RCC 7860 (cell line): ENCODE results near the gene CNTN5.

Source experiments
- DNase-seq: peaks from one replicate; pipeline ENCODE4 v3.0.0-alpha.2; 2015; ENCODE audit warnings: low spot score
- FAIRE-seq: peaks from 2 replicates; lab custom pipeline; 2012; peaks lifted over from hg19 to GRCh38; lab: Jason Lieb, UNC

The CNTN5 gene

GRCh38 chr11:99841885-99842284 lies 821.1 kb downstream of the CNTN5 start:
- DNase-seq: no peak
- FAIRE-seq: no peak

GRCh38 chr11:99865951-99866350 lies 845.2 kb downstream of the CNTN5 start:
- FAIRE-seq: no peak
- no peak for DNase-seq

DNA sequence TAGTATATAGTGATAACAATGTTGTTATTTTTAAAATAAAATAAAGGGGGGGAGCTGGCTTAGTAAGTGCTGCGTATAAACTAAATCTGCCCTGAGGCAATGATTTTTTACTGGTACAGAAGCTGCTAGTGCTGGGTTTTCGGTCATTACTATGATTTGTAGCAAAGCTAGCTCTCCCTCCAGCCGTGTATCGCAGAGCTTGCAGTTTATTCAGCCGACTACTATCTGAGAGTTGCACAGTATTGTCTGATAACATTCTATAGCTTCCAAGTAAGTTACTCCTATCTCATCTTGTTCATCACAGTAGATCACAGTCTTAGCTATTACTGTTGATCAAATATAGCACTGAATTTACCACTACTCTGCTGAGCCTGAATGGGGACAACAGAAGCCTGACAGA lies 860.9 kb downstream of the CNTN5 start:
- no peak for DNase-seq
- no peak for FAIRE-seq

DNA sequence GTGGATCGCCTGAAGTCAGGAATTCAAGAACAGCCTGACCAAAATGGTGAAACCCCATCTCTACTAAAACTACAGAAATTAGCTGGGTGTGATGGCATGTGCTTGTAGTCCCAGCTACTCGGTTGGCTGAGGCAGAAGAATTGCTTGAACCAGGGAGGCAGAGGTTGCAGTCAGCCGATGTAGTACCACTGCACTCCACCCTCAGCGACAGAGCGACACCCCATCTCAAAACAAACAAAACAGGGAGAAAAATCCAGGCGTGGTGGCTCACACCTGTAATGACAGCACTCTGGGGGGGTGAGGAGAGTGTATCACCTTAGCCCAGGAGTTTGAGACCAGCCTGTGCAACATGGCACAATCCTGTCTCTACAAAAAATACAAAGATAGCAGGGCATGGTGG lies 864.0 kb downstream of the CNTN5 start:
- FAIRE-seq: no peak
- no peak for DNase-seq

GRCh38 chr11:99887481-99887880 lies 866.7 kb downstream of the CNTN5 start:
- FAIRE-seq (no peak), DNase-seq (no peak)

DNA sequence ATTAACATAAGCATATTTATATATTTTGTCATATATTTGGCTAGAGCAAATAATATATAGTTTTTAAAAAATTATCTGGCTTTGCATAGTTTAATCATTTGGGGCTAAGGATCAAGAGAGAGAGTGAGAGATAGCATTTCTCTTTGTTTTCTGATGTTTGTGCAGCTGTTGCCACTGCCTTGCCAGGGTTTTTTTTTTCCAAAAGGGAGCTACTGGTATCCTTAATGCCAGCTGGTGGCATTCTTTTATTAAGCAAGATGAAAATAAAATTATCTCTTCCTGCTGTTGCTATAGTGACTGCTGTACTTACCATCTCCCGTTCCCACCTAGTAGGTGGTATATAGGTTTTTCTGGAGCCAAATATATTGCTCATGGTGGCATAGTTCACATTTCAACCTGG lies 873.1 kb downstream of the CNTN5 start:
- FAIRE-seq: no peak
- no peak for DNase-seq

DNA sequence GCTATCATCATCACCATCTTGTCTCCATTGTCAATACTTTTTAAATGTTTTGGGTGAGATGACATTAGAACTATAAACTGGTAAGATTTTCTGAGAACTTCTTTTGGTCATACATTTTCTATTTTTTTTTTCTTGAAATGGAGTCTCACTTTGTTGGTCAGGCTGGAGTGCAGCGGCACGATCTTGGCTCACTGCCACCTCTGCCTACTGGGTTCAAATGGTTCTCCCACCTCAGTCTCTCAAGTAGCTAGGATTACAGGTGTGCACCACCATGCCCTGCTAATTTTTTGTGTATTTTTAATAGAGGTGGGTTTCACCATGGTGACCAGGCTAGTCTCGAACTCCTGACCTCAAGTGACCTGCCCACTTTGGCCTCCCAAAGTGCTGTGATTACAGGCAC lies 880.4 kb downstream of the CNTN5 start:
- FAIRE-seq: no peak
- no peak for DNase-seq

DNA sequence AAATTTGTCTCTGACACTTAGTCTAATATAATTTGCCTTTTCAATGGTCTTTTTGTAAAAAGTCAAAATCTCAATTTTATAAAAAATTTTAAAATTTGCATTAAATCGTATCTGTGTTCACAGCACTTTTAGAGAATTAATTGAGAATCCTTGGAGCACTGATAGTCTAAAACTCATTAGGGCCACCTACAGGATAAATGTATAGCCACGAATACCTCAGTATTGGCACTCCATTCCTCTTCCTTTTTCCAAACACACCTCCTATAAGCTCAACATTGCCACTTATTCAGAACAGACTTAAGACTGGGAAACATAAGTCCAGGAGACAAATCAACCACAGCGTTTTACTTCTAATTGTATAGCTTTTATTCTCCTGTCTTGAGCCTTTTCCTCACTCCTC lies 890.4 kb downstream of the CNTN5 start:
- FAIRE-seq (no peak), DNase-seq (no peak)

DNA sequence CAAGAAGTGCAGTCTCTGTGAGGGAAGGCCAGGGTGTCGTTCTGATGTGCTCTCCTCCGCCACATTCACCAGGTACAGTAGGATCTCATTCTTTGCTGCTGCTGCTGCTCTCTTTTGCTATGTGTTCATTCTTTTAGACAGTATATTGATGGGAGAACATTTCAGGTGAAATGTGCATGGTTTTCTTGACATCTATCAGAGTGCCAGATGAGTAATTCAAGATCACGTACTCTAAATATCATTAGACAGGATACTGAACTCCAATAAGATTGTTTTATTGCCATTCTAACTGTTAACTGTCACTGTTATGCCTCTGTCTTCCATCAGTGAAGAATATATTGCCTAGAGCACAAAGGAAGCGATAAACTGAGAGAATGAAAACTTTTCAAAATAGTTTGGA lies 895.3 kb downstream of the CNTN5 start:
- DNase-seq (no peak), FAIRE-seq (no peak)

- no peak for FAIRE-seq
- no peak for DNase-seq
These were observed 898.0 kb downstream of the CNTN5 start for GRCh38 chr11:99918761-99919160.

DNA sequence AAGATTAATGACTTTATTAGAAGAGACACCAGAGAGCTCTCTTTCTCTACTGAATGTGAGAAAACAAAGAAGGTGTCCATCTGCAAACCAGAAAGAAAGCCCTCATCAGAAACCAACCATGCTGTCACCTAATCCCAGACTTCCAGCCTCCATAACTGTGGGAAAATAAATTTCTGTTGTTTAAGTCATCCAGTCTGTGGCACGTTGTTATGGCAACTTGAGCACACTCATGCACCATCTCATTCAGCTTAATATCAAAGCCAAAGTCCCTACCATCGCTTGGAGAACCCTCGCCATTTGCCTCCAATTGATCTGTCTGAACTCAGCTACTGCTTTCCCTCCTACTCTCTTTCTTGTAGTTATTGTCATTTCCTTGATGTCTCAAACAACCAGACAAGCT lies 900.2 kb downstream of the CNTN5 start:
- no peak for DNase-seq
- FAIRE-seq: no peak

- DNase-seq: no peak
- FAIRE-seq: no peak
These were observed 905.2 kb downstream of the CNTN5 start for GRCh38 chr11:99925968-99926367.

DNA sequence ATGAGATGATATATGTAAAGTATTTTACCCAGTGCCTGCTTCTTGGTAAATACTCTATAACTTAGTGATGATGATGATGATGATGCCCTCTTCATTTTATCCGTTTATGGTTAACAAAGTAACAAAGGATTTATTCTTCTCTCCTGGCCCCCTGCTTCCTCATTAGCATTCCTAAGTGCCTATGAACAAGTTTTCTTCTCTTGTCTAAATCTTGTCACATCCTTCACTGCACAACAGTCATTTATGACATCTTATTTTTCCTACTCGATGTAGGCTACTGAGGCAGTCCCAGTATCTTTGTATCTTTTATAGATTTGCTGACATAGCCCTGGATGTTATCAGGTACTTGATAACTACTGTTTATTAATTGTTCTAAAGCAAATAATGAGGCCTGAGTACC lies 911.9 kb downstream of the CNTN5 start:
- FAIRE-seq (no peak), DNase-seq (no peak)

- DNase-seq (no peak), FAIRE-seq (no peak)
These were observed 913.3 kb downstream of the CNTN5 start for GRCh38 chr11:99934008-99934407.

DNA sequence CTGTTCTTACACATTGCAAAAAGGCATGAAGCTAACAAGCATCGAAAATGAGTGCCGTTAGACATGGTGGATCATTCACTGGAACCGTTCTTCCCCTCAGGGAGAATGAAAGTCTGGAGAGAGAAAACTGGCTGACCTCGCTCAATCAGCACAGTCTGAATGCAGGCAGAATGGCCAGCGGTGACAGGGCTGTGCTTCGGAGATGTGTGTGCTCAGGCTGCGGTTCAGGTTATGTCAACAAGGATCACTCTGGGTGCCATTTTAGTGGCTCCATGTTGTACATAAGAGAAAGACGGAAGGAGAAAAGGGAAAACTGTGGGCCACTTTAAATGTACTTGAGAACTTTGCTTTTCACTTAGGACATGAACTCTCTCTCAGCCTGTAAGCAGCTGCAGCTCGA lies 916.6 kb downstream of the CNTN5 start:
- no peak for FAIRE-seq

DNA sequence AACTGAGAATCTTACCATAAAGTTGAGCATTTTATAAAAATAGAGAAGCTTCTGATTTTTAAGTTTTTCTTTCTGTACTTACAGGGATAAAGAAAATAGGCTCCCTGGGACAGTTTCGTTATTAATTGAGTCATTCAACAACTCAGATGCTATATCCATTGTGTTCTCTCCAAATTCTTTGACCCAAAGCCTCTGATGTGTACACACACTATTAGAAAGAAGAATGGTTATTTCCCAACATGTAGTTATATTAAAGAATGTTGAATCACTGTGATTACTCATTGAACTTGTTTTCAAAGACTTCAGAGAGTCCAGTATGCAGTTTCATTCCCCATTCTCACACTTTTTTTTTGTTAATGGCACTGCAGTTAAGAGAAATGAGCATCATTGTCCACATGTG lies 932.1 kb downstream of the CNTN5 start:
- peak; percentile 13 for DNase-seq
- no peak for FAIRE-seq

More for the DNA sequence above, 916.6 kb downstream of the CNTN5 start:
- no peak for DNase-seq

DNA sequence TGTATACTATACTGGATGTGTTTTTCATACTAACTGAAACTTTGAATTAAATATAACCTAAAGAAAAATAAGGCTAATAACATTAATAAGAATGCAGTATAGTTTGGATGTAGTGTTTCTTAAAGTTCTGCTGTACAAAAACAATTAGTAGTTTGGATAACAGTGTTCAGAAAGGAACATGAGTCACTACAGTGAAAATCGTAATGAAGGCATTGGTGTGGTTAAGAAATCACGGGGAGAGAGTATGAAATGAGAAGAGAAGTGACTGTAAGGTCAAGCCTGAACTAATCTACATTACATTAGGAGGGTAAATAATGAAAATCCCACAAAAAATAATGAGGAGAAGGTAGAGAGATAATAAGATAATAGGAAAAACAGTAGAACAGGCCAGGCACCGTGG lies 939.8 kb downstream of the CNTN5 start:
- FAIRE-seq (no peak), DNase-seq (no peak)

DNA sequence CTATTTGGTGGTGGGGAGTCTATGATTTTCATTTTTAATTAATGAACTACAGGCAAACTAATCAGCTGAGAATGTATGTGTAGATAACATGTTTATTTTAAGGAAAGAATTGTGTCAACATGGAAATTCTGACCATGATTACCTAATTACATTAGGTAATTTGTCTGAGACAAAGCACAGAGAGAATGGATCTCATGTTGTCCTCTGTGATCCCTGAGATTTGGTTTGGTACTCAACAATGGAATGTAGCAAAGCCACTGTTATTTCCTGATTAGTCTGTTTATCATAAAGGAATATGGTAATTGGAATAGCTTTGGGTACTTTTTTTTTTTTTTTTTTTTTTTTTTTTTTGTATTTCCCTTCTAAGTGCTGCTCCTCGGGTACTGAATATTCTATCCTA lies 947.6 kb downstream of the CNTN5 start:
- FAIRE-seq: no peak
- no peak for DNase-seq

DNA sequence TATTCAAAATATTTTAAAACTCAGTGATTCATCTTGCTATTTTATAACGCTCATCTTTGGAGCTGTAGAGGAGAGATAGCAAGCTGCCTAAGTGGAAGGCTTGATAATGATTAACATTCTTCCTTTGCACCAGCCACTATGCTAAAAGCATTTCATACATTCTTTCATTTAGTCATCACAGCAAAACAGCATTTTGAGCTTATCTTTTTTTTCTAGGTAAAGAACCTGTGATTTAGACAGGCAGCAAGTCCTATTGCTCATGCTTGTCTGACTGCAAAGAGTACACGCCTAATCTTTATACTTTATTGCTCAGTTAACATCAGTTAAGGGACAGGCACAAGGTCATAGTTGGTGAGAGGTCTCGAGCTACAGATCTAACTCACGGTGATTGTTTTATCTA lies 953.2 kb downstream of the CNTN5 start:
- DNase-seq (peak; percentile 68), FAIRE-seq (peak; percentile 66)

DNA sequence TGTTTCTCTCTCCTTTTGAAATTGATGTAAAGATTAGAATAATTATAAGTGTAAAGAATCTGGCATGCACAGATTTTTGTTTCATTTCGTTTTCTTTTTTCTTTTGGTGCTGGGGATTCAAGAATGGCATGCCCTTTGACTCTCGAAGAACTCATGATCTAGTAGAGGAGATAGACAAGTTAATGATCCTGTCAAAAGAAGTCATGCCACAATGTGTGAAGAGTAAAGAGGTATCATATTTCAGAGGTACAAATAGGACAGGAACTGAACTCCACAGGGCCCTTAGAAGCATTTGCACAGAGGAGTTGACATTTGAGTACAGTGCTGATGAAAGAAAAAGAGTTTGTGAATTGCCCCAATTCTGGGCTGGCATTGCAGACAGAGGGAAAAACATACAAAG lies 958.3 kb downstream of the CNTN5 start:
- FAIRE-seq (no peak), DNase-seq (no peak)

DNA sequence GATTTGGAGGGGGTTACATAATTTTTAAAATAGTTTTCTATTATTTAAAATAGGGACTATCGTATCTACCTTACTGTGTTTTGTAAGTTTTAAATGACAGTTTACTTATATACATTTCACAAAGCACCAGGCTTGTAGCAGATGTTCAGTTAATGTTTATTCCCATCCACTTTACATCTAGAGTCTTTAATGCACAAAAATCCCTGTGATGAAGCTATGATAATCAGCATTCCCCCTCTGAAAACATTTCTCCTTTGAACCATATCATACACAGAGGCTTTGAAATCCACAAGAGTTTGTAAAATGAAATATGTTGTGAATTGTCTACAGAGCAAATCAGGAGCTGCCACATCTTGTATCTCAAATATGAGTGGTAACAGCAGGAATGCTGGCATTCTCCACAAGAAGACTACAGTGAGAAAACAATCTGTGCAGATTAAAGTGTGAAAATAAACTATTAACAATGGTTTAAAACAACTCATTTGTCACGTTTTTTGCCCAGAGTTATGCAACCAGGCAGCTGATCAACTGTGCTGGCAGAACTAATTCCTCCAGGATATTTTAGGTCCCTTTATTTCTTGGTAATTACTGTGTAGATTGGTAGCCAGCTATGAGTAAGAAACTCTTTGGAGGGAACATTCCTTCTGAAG lies 967.2 kb downstream of the CNTN5 start:
- no peak for DNase-seq
- FAIRE-seq: no peak

DNA sequence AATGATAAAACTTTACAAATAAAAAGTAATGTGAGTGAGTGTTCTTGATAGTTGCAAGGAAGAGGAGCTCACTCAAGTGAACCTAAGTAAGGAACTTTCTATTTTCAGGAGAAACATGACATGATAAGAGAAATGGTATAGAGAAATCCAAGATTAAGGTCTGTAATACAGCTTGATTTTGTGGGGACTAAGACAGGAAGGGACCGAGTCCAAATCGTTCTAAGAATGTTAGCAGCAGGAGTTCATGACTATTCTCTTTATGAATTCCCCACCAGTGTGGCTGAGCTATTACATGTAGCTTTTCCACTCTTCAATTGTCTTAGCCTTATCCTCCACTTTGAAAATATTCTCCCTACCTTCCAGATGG lies 967.7 kb downstream of the CNTN5 start:
- no peak for FAIRE-seq
- DNase-seq: no peak

- no peak for FAIRE-seq
- no peak for DNase-seq
These were observed 983.2 kb downstream of the CNTN5 start for GRCh38 chr11:100003985-100004384.

DNA sequence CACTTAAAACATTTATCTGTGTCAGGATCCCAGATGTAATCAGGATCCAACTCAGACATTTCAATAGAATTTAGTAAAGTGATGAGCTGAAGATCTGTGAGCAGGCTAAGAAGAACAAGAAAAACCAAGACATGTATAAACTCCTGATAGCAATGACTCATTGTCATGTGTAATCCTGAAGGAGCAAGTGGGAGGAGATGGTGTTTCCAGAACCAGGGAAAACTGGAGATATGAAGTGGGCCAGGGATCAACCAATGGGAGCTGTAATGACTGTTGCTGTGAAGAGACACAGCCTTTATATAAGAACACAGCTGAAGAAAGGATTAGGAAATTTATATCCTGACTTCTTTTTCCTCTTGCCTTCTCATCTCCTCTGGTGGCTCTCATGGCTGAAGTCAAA lies 983.8 kb downstream of the CNTN5 start:
- DNase-seq: no peak
- FAIRE-seq: no peak
